Mucosa of stomach (tissue), 1 donor: ENCODE results near the gene XIRP2.

Experiments
- H3K27me3 ChIP-seq: one replicate; pipeline ENCODE4 v1.7.0; 2013; ENCODE audit warnings: mild to moderate bottlenecking, low read length; ENCODE audit not compliant: control insufficient read depth, insufficient read depth
- H3K36me3 ChIP-seq: one replicate; pipeline ENCODE4 v1.7.0; 2013; ENCODE audit warnings: low read length; ENCODE audit not compliant: control insufficient read depth, insufficient read depth
- H3K4me1 ChIP-seq: one replicate; pipeline ENCODE4 v1.7.0; 2013; ENCODE audit warnings: mild to moderate bottlenecking, low read length; ENCODE audit not compliant: control insufficient read depth, insufficient read depth
- H3K4me3 ChIP-seq: one replicate; pipeline ENCODE4 v1.7.0; 2013; ENCODE audit warnings: low read length
- H3K9ac ChIP-seq: one replicate; pipeline ENCODE4 v1.7.0; 2013; ENCODE audit warnings: mild to moderate bottlenecking, low read length, moderate library complexity
- H3K9me3 ChIP-seq: one replicate; pipeline ENCODE4 v1.7.0; 2013; ENCODE audit warnings: mild to moderate bottlenecking, low read length, moderate library complexity; ENCODE audit not compliant: control insufficient read depth
- donor health status: Pancreatic carcinoma.

XIRP2 gene

GRCh38 chr2:166888180-166888579 lies at the start of gene XIRP2:
Gene XIRP2 (plus strand): TSS chr2:166888480. CDS start chr2:166903483, 15,003 bp downstream.
- Histone ChIP-seq H3K27me3 (no peaks in the 10 kb centered on the region), H3K4me3 (no peak within 1 kb of the TSS)

GRCh38 chr2:166841152-166841551 lies 47.1 kb upstream of the XIRP2 start:
- H3K4me1 ChIP-seq, result no peaks in the 10 kb centered on the region
- no peaks in the 10 kb centered on the region for H3K9me3 ChIP-seq
- no peak overlapping the region for H3K9ac ChIP-seq
- no peaks in the 10 kb centered on the region for H3K27me3 ChIP-seq
- no peak overlapping the region for H3K4me3 ChIP-seq
- no peaks in the 10 kb centered on the region for H3K36me3 ChIP-seq

More at GRCh38 chr2:166888180-166888579, at the start of gene XIRP2:
- no peak within 1 kb of the TSS for H3K9ac ChIP-seq
- H3K4me1 ChIP-seq, result no peaks in the 10 kb centered on the region
- no peaks in the 10 kb centered on the region for H3K9me3 ChIP-seq
- no peaks in the 10 kb centered on the region for H3K36me3 ChIP-seq

- no peak overlapping the region for H3K4me3 ChIP-seq
Measured at GRCh38 chr2:166841679-166842078, 46.6 kb upstream of the XIRP2 start.

GRCh38 chr2:166844111-166844510 lies 44.2 kb upstream of the XIRP2 start:
- Histone ChIP-seq H3K27me3 (no peaks in the 10 kb centered on the region), H3K4me1 (no peaks in the 10 kb centered on the region), H3K9ac (no peak overlapping the region), H3K4me3 (no peak overlapping the region), H3K36me3 (no peaks in the 10 kb centered on the region), H3K9me3 (no peaks in the 10 kb centered on the region)

More at GRCh38 chr2:166841679-166842078, 46.6 kb upstream of the XIRP2 start:
- Histone ChIP-seq H3K9me3 (no peaks in the 10 kb centered on the region), H3K27me3 (no peaks in the 10 kb centered on the region), H3K9ac (no peak overlapping the region), H3K36me3 (no peaks in the 10 kb centered on the region), H3K4me1 (no peaks in the 10 kb centered on the region)

- Histone ChIP-seq H3K9ac (no peak overlapping the region), H3K4me1 (no peaks in the 10 kb centered on the region), H3K9me3 (no peaks in the 10 kb centered on the region), H3K27me3 (no peaks in the 10 kb centered on the region), H3K36me3 (no peaks in the 10 kb centered on the region), H3K4me3 (no peak overlapping the region)
Measured at GRCh38 chr2:166862468-166863132, 25.7 kb upstream of the XIRP2 start.

GRCh38 chr2:166867874-166868514 lies 20.3 kb upstream of the XIRP2 start:
- Histone ChIP-seq H3K27me3 (no peaks in the 10 kb centered on the region), H3K36me3 (no peaks in the 10 kb centered on the region)

GRCh38 chr2:166870346-166870745 lies 17.9 kb upstream of the XIRP2 start:
- Histone ChIP-seq H3K9me3 (no peaks in the 10 kb centered on the region), H3K36me3 (no peaks in the 10 kb centered on the region), H3K4me1 (no peaks in the 10 kb centered on the region), H3K27me3 (no peaks in the 10 kb centered on the region), H3K9ac (no peak overlapping the region), H3K4me3 (no peak overlapping the region)

More at GRCh38 chr2:166867874-166868514, 20.3 kb upstream of the XIRP2 start:
- Histone ChIP-seq H3K4me1 (no peaks in the 10 kb centered on the region), H3K9ac (no peak overlapping the region), H3K4me3 (no peak overlapping the region), H3K9me3 (no peaks in the 10 kb centered on the region)

GRCh38 chr2:166881177-166881576 lies 7.1 kb upstream of the XIRP2 start:
- Histone ChIP-seq H3K9ac (no peak overlapping the region), H3K4me1 (no peaks in the 10 kb centered on the region), H3K4me3 (no peak overlapping the region), H3K9me3 (no peaks in the 10 kb centered on the region), H3K36me3 (no peaks in the 10 kb centered on the region), H3K27me3 (no peaks in the 10 kb centered on the region)

GRCh38 chr2:166882851-166883250 lies 5.4 kb upstream of the XIRP2 start:
- H3K36me3 ChIP-seq, result no peaks in the 10 kb centered on the region
- H3K27me3 ChIP-seq, result no peaks in the 10 kb centered on the region
- H3K4me1 ChIP-seq, result no peaks in the 10 kb centered on the region
- H3K9ac ChIP-seq, result no peak overlapping the region
- no peaks in the 10 kb centered on the region for H3K9me3 ChIP-seq
- H3K4me3 ChIP-seq, result no peak overlapping the region

- H3K36me3 ChIP-seq, result no peaks in the 10 kb centered on the region
Measured at GRCh38 chr2:166891727-166892126, 3.4 kb downstream of the XIRP2 start.

GRCh38 chr2:166892397-166892796 lies 4.1 kb downstream of the XIRP2 start:
- Histone ChIP-seq H3K27me3 (no peaks in the 10 kb centered on the region), H3K36me3 (no peaks in the 10 kb centered on the region), H3K9me3 (no peaks in the 10 kb centered on the region), H3K4me1 (no peaks in the 10 kb centered on the region), H3K9ac (no peak overlapping the region), H3K4me3 (no peak overlapping the region)

More at GRCh38 chr2:166891727-166892126, 3.4 kb downstream of the XIRP2 start:
- H3K4me1 ChIP-seq, result no peaks in the 10 kb centered on the region
- H3K27me3 ChIP-seq, result no peaks in the 10 kb centered on the region
- H3K9ac ChIP-seq, result no peak overlapping the region
- no peak overlapping the region for H3K4me3 ChIP-seq
- no peaks in the 10 kb centered on the region for H3K9me3 ChIP-seq

- no peaks in the 10 kb centered on the region for H3K27me3 ChIP-seq
- H3K9me3 ChIP-seq, result no peaks in the 10 kb centered on the region
- no peaks in the 10 kb centered on the region for H3K36me3 ChIP-seq
- no peak overlapping the region for H3K4me3 ChIP-seq
- H3K4me1 ChIP-seq, result no peaks in the 10 kb centered on the region
- no peak overlapping the region for H3K9ac ChIP-seq
Measured at GRCh38 chr2:166895243-166895642, 7.0 kb downstream of the XIRP2 start.
